Naive thymus-derived CD8-positive, alpha-beta T cell (primary cell): Measurements from ENCODE around the gene RPS24. TPM values are rescaled to one million over a fixed set of nuclear protein-coding genes. Genes with fewer than 3 reads are reported as not detected.

Experiments
- ATAC-seq, 2 donors: fragments of 150-1000 bp; cut with Tn5 transposase in 1 of 2; sonication (Bioruptor Pico), chemical (Tn5 transposase) in 1 of 2; 1 replicate in 1 of 2; 2 replicates in 1 of 2; pipeline ENCODE4 v1.10.0; 2021; ENCODE audit warnings: mild to moderate bottlenecking in 2 of 2, moderate library complexity in 2 of 2
- POLR2A ChIA-PET: fragments of 350-600 bp; sonication (Branson Sonifier 250); formaldehyde crosslinking; loops from one replicate; lab custom pipeline; 2021; ENCODE audit warnings: antibody characterized with exemption; lab: Charles Lee
- DNase-seq, 10 donors: peaks; one replicate each; pipeline versions ENCODE4 v3.0.0 to v3.0.0-alpha.2; 2020 to 2022
- H3K27ac Mint-ChIP-seq, 10 donors: one replicate each; pipeline ENCODE4 v1.8.0; 2020 to 2022; ENCODE audit warnings: mild to moderate bottlenecking in 10 of 10, mixed read lengths in 10 of 10, moderate library complexity in 4 of 10, inconsistent platforms in 1 of 10
- H3K27me3 Mint-ChIP-seq, 5 donors: one replicate each; pipeline ENCODE4 v1.8.0; 2021 to 2022; ENCODE audit warnings: mixed read lengths in 5 of 5
- H3K36me3 Mint-ChIP-seq, 3 donors: one replicate each; pipeline ENCODE4 v1.8.0; 2020 to 2022; ENCODE audit warnings: mixed read lengths in 3 of 3, mild to moderate bottlenecking in 2 of 3, inconsistent platforms in 1 of 3
- H3K4me1 Mint-ChIP-seq, 4 donors: one replicate each; pipeline ENCODE4 v1.8.0; 2021 to 2022; ENCODE audit warnings: mixed read lengths in 4 of 4
- H3K4me3 Mint-ChIP-seq, 10 donors: one replicate each; pipeline ENCODE4 v1.8.0; 2020 to 2022; ENCODE audit warnings: mild to moderate bottlenecking in 10 of 10, mixed read lengths in 10 of 10, moderate library complexity in 6 of 10, inconsistent platforms in 1 of 10
- H3K9me3 Mint-ChIP-seq, 9 donors: one replicate each; pipeline ENCODE4 v1.8.0; 2020 to 2022; ENCODE audit warnings: mixed read lengths in 9 of 9, mild to moderate bottlenecking in 3 of 9, inconsistent platforms in 1 of 9, moderate library complexity in 1 of 9
- polyA plus RNA-seq, 3 donors: library from polyadenylated mRNA; unstranded; fragments of 300-500 nt; fragmentation: Illumina TruSeq; gene quantifications; one replicate each; pipeline ENCODE4 v1.2.3, GENCODE V29; 2021
- total RNA-seq, 8 experiments: library from RNA in 2 of 8; stranded (reverse) in 2 of 8; gene quantifications; one replicate each; pipeline ENCODE4 v1.2.3 and lab custom pipeline; 2021 to 2026

Gene RPS24
- total and polyA plus RNA-seq, 5 experiments from 2014 or later, result 1,179 to 2,273 (median 1,624) TPM

DNA sequence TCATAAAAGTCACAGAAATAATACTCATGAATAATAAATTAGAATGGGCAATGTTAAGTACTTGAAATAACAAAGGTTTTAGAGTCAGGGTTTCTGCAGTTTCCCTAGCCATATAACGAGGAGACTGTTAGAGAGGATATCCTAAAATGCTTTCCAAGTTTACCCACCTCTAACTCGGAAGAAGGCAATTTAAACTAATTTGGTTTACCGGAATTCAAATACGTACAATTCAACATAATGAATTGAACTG, 351 bp upstream of the RPS24 start:
- Mint-ChIP-seq H3K9me3 (peaks cover 0 to 4% (median 0%) of the 10 kb centered on the region in 9 donors), H3K4me3 (peak overlapping the region; percentile 86 to 98 (median 94)), H3K36me3 (peaks cover 8 to 38% (median 21%) of the 10 kb centered on the region in 3 donors), H3K4me1 (peaks cover 26 to 68% (median 58%) of the 10 kb centered on the region in 4 donors), H3K27ac (peak overlapping the region; percentile 86 to 96 (median 94)), H3K27me3 (peaks cover 0 to 4% (median 0%) of the 10 kb centered on the region in 5 donors)
- DNase-seq (no peak), ATAC-seq (no peak)
- POLR2A ChIA-PET, result interaction anchor here (0.6 to 1.4 kb wide), 4 partner anchors 12 to 806 kb away, joined by 3 to 4 read pairs (median 3); no protein-coding TSS in a partner anchor

DNA sequence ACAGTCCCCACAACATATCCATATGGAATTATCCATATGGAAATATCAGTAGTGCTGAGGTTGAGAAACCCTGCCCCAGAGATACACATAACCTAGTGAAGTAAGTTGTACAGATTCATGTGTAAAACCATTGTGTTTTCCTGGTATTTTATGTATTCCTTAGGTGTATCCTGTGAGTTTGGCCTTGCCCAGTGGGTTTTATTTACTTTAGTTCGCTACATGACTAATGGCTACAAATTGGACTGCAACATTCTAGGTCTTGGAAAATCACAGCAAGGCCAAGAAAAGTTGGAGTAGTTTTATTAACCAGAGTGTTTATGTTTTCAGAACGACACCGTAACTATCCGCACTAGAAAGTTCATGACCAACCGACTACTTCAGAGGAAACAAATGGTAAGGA, 1.4 kb downstream of the RPS24 start:
- Mint-ChIP-seq H3K9me3 (no peaks in the 10 kb centered on the region), H3K27me3 (no peaks in the 10 kb centered on the region), H3K27ac (peak overlapping the region; percentile 74 to 96 (median 94)), H3K4me1 (peaks cover 19 to 67% (median 57%) of the 10 kb centered on the region in 4 donors), H3K36me3 (peaks cover 4 to 54% (median 24%) of the 10 kb centered on the region in 3 donors), H3K4me3 (peak overlapping the region; percentile 86 to 98 (median 94))
- ATAC-seq (no peak), DNase-seq (no peak)
- POLR2A ChIA-PET, result no interaction called here

- Mint-ChIP-seq H3K27me3 (no peaks in the 10 kb centered on the region), H3K36me3 (peaks cover 4 to 58% (median 24%) of the 10 kb centered on the region in 3 donors), H3K4me1 (peaks cover 19 to 68% (median 57%) of the 10 kb centered on the region in 4 donors), H3K9me3 (no peaks in the 10 kb centered on the region), H3K4me3 (peak overlapping the region in 9 of 10 donors; percentile 39 to 96 (median 93)), H3K27ac (peak overlapping the region; percentile 2 to 94 (median 72))
- DNase-seq, result no peak
- ATAC-seq, result no peak
- POLR2A ChIA-PET, result no interaction called here
These were observed 1.8 kb downstream of the RPS24 start for GRCh38 chr10:78035437-78035836.

DNA sequence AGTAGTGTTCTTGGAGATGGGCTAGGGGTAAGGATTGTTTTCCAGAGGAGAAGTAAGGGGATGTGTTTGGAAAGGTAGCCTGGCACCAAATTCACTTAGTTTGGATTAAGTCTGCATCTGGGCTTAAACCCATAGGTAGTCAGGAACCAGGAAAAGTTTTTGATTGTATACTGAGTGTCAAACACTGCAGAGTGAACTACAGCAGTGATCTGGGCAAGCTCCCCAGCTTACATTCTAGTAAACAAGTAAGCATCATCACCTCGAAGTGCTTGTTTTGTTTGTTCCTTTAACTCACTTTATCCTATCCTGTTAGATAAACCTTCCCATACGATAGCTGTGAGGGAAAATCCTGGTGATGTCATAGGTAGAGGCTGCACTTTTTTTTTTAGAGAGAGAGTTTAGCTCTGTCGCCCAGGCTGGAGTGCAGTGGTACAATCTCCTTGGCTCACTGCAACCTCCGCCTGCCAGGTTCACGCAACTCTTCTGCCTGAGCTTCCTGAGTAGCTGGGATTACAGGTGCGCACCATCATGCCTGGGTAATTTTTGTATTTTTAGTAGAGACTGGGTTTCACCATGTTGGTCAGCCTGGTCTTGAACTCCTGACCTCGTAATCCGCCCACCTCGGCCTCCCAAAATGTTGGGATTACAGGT, 2.4 kb downstream of the RPS24 start:
- POLR2A ChIA-PET, result interaction anchor here (1.4 kb wide), 1 partner anchor 10 kb away, joined by 3 read pairs; no protein-coding TSS in a partner anchor
- H3K27ac Mint-ChIP-seq, result peak overlapping the region; percentile 2 to 94 (median 76)
- H3K36me3 Mint-ChIP-seq, result peaks cover 4 to 64% (median 29%) of the 10 kb centered on the region in 3 donors
- H3K4me3 Mint-ChIP-seq, result peak overlapping the region; percentile 12 to 96 (median 92)
- ATAC-seq (no peak), DNase-seq (no peak)
- H3K4me1 Mint-ChIP-seq, result peaks cover 24 to 73% (median 63%) of the 10 kb centered on the region in 4 donors
- no peaks in the 10 kb centered on the region for H3K9me3 Mint-ChIP-seq
- H3K27me3 Mint-ChIP-seq, result no peaks in the 10 kb centered on the region

DNA sequence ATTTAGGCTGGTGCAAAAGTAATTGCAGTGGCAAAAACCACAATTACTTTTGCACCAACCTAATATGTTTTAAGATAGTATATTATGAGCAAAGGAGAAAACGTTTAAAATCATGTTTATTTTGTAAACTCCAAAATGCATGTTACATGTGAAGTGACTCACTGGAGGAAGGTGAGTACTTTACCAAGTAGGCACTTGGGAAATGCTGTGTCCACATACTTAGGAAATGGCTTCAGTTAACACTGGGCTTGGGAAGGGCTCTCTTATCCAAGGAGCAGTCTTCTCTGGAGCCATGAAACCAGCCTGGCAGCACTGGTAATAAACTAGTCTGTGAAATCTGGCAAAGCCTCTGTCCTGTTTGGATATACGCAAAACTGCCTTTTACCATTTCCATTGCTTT, 4.4 kb downstream of the RPS24 start:
- no peaks in the 10 kb centered on the region for H3K27me3 Mint-ChIP-seq
- no peak for DNase-seq
- H3K4me1 Mint-ChIP-seq, result peaks cover 33 to 78% (median 76%) of the 10 kb centered on the region in 4 donors
- ATAC-seq, result no peak
- H3K9me3 Mint-ChIP-seq, result no peaks in the 10 kb centered on the region
- peaks cover 4 to 83% (median 33%) of the 10 kb centered on the region in 3 donors for H3K36me3 Mint-ChIP-seq
- POLR2A ChIA-PET, result no interaction called here
- no peak overlapping the region for H3K4me3 Mint-ChIP-seq
- H3K27ac Mint-ChIP-seq, result peak overlapping the region in 1 of 10 donors; percentile 12

DNA sequence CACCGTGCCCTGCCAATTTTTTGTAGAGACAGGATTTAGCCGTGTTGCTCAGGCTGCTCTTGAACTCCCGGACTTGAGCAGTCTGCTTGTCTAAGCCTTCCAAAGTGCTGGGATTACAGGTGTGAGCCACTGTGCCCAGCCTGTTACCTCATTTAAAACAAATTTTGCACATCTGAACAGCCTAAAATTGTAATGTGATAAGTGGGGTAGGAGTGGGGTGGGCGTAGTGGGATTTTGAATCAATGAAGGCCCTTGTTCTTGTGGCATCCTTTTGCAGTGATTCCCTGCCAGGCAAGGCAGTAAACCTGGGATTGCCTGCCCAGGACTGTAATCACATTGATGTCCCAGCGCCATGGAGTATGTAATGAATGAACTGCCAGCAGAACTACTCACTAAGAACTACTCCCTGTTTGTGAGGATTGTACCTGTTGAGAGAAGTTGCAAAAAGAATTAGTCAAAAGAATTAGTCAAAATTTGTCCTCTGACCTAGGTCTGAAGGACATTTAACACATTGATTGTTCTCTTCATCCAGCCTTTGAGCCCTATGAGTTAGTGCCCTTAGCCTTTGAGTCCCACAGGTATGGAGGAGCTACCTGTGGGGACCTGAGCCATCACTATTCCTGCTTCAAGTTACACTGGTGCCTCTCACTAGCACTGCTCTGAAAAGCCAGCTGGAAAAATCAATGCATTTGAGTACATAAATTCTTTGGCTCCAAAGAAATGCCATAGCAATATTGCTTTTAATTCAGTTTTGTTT, 5.3 kb downstream of the RPS24 start:
- Mint-ChIP-seq H3K4me3 (peak overlapping the region in 4 of 10 donors; percentile 23 to 76 (median 41)), H3K9me3 (no peaks in the 10 kb centered on the region), H3K27ac (peak overlapping the region in 8 of 10 donors; percentile 15 to 82 (median 53)), H3K36me3 (peaks cover 4 to 88% (median 34%) of the 10 kb centered on the region in 3 donors), H3K27me3 (no peaks in the 10 kb centered on the region), H3K4me1 (peaks cover 33 to 79% (median 74%) of the 10 kb centered on the region in 4 donors)
- POLR2A ChIA-PET, result interaction anchor here (0.6 kb wide), 1 partner anchor 29 kb away, joined by 3 read pairs; no protein-coding TSS in a partner anchor
- no peak for DNase-seq
- ATAC-seq, result no peak

- peak overlapping the region in 7 of 10 donors; percentile 15 to 67 (median 56) for H3K27ac Mint-ChIP-seq
- POLR2A ChIA-PET, result interaction anchor here (0.6 kb wide), 1 partner anchor 30 kb away, joined by 3 read pairs; no protein-coding TSS in a partner anchor
- H3K27me3 Mint-ChIP-seq, result no peaks in the 10 kb centered on the region
- H3K4me1 Mint-ChIP-seq, result peaks cover 32 to 81% (median 68%) of the 10 kb centered on the region in 4 donors
- ATAC-seq (no peak), DNase-seq (peak in 1 of 10 donors; percentile 31)
- H3K4me3 Mint-ChIP-seq, result peak overlapping the region in 2 of 10 donors; percentile 11 to 22
- H3K9me3 Mint-ChIP-seq, result no peaks in the 10 kb centered on the region
- peaks cover 4 to 85% (median 34%) of the 10 kb centered on the region in 3 donors for H3K36me3 Mint-ChIP-seq
These were observed 6.1 kb downstream of the RPS24 start for GRCh38 chr10:78039743-78040142.

DNA sequence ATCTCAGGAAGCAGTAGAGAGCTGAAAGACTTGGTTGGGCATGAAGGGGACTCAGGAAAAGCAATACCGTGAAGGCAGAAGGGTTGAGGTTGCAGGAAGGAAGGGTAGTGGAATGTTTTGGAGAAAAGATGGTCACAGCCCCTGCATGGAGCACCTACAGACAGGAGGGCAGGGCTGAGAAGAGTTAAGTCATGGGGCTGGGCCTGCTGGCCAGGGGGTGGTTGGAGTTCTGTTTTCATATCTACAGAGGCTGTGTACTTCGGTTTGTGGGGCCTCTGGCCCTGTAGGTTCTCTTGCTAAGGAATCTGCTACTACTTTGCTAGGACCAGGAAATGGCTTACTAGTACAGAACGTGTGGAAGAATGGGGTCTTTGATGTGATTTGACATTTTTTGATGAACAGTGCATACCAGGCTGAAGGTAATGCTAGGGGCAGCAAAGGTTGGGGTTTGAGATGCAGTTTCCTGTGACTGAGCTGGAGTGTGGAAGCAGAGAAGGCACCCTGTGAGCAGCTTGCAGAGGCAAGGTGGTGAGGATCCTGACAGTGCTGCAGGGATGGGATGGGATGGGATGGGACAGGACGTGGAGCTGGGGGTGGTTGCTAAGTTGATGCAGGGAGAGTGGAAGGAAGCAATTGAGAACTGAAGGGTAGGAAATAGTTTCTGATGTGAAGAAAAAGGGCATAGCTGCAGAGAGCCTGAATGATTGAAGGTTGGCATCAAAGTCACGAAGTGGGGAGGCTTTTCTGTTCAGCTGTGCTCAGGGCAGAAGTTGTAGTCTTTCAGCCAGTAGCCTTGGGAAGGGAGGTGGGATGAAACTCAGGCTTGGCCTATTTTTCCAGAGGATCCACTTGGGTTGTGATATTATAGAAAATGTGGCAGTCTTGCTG, 7.8 kb downstream of the RPS24 start:
- H3K9me3 Mint-ChIP-seq, result no peaks in the 10 kb centered on the region
- peak in 1 of 2 donors; percentile 19 for ATAC-seq

DNA sequence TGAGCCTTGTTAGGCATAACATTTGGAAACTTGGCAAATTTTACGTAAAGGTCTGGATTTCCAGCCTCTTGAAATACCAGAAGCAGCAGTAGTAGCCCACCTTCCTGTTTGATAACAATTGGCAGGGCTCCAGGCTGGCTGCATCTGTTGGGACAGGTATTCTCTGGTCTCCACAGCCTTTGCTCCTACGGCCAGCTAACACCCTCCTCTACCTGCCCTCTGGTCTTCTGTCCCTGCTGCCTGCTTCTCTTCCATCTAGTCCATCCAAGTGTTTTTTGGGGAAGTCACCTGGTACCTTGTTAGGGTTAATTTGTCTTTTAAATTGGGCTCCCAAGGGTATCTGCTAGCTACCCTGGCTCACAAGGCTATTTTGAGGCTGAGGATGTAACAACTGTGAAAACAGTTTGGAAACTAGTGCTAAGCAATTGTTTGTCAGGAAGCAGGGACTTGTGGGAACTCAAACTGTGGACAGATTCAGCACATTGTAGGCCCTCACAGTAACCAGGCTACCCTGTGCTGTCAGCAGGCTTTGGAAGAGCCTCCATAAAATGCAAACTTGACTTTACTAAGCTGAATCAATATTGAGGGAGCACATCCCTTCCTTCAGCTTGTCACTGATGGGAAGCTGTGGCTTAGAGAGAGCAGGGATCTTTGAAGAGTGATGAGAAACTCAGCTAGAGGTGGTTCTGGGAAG, 8.5 kb downstream of the RPS24 start:
- H3K27me3 Mint-ChIP-seq, result no peaks in the 10 kb centered on the region
- H3K4me3 Mint-ChIP-seq, result no peak overlapping the region
- DNase-seq, result peak in 1 of 10 donors; percentile 16
- POLR2A ChIA-PET, result no interaction called here
- H3K9me3 Mint-ChIP-seq, result no peaks in the 10 kb centered on the region
- peaks cover 21 to 58% (median 45%) of the 10 kb centered on the region in 4 donors for H3K4me1 Mint-ChIP-seq
- peak overlapping the region in 7 of 10 donors; percentile 41 to 87 (median 65) for H3K27ac Mint-ChIP-seq
- peak in 1 of 2 donors; percentile 20 for ATAC-seq
- peaks cover 0 to 63% (median 21%) of the 10 kb centered on the region in 3 donors for H3K36me3 Mint-ChIP-seq

More for the DNA sequence above, 7.8 kb downstream of the RPS24 start:
- Mint-ChIP-seq H3K4me3 (peak overlapping the region in 2 of 10 donors; percentile 17 to 63), H3K4me1 (peaks cover 26 to 64% (median 52%) of the 10 kb centered on the region in 4 donors), H3K27ac (peak overlapping the region; percentile 45 to 88 (median 76)), H3K36me3 (peaks cover 0 to 71% (median 25%) of the 10 kb centered on the region in 3 donors), H3K27me3 (no peaks in the 10 kb centered on the region)
- no peak for DNase-seq
- POLR2A ChIA-PET, result no interaction called here

DNA sequence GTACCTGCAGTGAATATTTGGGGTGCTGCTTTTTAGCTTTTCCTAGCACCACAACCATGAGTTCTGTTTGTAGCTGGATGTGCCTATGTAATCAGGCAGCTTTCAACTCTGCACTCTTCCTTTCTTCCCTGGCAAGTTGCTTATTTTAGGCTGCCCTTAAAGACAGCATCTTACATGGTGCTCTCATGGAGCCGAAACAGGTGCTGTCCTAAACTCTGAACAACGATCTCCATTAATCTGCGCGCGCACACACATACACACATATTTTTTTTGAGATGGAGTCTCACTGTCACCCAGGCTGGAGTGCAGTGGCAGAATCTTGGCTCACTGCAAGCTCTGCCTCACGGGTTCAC, 9.1 kb downstream of the RPS24 start:
- Mint-ChIP-seq H3K4me3 (no peak overlapping the region), H3K9me3 (no peaks in the 10 kb centered on the region), H3K36me3 (peaks cover 0 to 58% (median 16%) of the 10 kb centered on the region in 3 donors), H3K4me1 (peaks cover 24 to 58% (median 46%) of the 10 kb centered on the region in 4 donors), H3K27me3 (no peaks in the 10 kb centered on the region), H3K27ac (peak overlapping the region in 5 of 10 donors; percentile 13 to 87 (median 66))
- DNase-seq (no peak), ATAC-seq (no peak)
- POLR2A ChIA-PET, result no interaction called here

GRCh38 chr10:78044179-78044578, 10.5 kb downstream of the RPS24 start:
- H3K27me3 Mint-ChIP-seq, result no peaks in the 10 kb centered on the region

More at GRCh38 chr10:78044179-78044578, 10.5 kb downstream of the RPS24 start:
- H3K27ac Mint-ChIP-seq, result peak overlapping the region in 7 of 10 donors; percentile 6 to 84 (median 53)
- no peak overlapping the region for H3K4me3 Mint-ChIP-seq
- H3K4me1 Mint-ChIP-seq, result peaks cover 25 to 52% (median 38%) of the 10 kb centered on the region in 4 donors
- POLR2A ChIA-PET, result interaction anchor here (1.0 kb wide), 1 partner anchor 10 kb away, joined by 3 read pairs; the partner anchor contains the start of gene RPS24
- peaks cover 0 to 48% (median 13%) of the 10 kb centered on the region in 3 donors for H3K36me3 Mint-ChIP-seq
- no peaks in the 10 kb centered on the region for H3K9me3 Mint-ChIP-seq
- DNase-seq, result no peak
- ATAC-seq, result no peak
